ENCODE data around the gene VIPAS39. TPM values are rescaled to one million over a fixed set of nuclear protein-coding genes. Genes with fewer than 3 reads are reported as not detected.

The VIPAS39 gene
- total and polyA plus RNA-seq, 2 donors from 2014 or later, result 14.1 to 16.6 TPM

GRCh38 chr14:77439861-77440260 lies 17.5 kb downstream of the VIPAS39 start:
- intact Hi-C loops (cut with DNase I), result no loop called here
- Histone ChIP-seq H3K9ac (ENCODE audit: low read length in 3 of 3) (no peak overlapping the region), H3K4me1 (ENCODE audit: control insufficient read depth in 2 of 3, insufficient read depth in 2 of 3, low read depth in 1 of 3, low read length in 3 of 3) (no peaks in the 10 kb centered on the region), H3K4me3 (ENCODE audit: low read length in 3 of 3) (no peak overlapping the region), H3K27me3 (ENCODE audit: control insufficient read depth, insufficient read depth, low read length) (no peaks in the 10 kb centered on the region), H3K36me3 (ENCODE audit: control insufficient read depth in 2 of 3, insufficient read depth in 3 of 3, low read length in 3 of 3) (peaks cover 3 to 49% (median 30%) of the 10 kb centered on the region in 3 donors), H3K27ac (ENCODE audit: low read depth in 2 of 2, low read length in 2 of 2) (no peak overlapping the region), H3K9me3 (ENCODE audit: control insufficient read depth in 2 of 3, insufficient read depth in 1 of 3, low read length in 3 of 3) (no peaks in the 10 kb centered on the region)
- FAIRE-seq, result no peak
- TF ChIP-seq CTCF (IDR thresholded peaks at IDR 0.05; ENCODE audit: borderline replicate concordance, extremely low read depth, insufficient read depth), result no peak
- DNase-seq, result no peak

- Histone ChIP-seq H3K4me3 (ENCODE audit: low read length in 3 of 3) (no peak overlapping the region), H3K27ac (ENCODE audit: low read depth in 2 of 2, low read length in 2 of 2) (no peak overlapping the region), H3K36me3 (ENCODE audit: control insufficient read depth in 2 of 3, insufficient read depth in 3 of 3, low read length in 3 of 3) (peaks cover 5 to 51% (median 31%) of the 10 kb centered on the region in 3 donors), H3K27me3 (ENCODE audit: control insufficient read depth, insufficient read depth, low read length) (no peaks in the 10 kb centered on the region), H3K9ac (ENCODE audit: low read length in 3 of 3) (no peak overlapping the region), H3K4me1 (ENCODE audit: control insufficient read depth in 2 of 3, insufficient read depth in 2 of 3, low read depth in 1 of 3, low read length in 3 of 3) (no peaks in the 10 kb centered on the region), H3K9me3 (ENCODE audit: control insufficient read depth in 2 of 3, insufficient read depth in 1 of 3, low read length in 3 of 3) (no peaks in the 10 kb centered on the region)
- no peak for TF ChIP-seq CTCF (IDR thresholded peaks at IDR 0.05; ENCODE audit: borderline replicate concordance, extremely low read depth, insufficient read depth)
- no peak for DNase-seq
- FAIRE-seq, result peak; percentile 19
- intact Hi-C loops (cut with DNase I), result no loop called here
Measured at GRCh38 chr14:77438596-77438995, 18.8 kb downstream of the VIPAS39 start.

- H3K27me3 ChIP-seq (ENCODE audit: control insufficient read depth, insufficient read depth, low read length), result no peaks in the 10 kb centered on the region
- no peaks in the 10 kb centered on the region for H3K4me1 ChIP-seq (ENCODE audit: control insufficient read depth in 2 of 3, insufficient read depth in 2 of 3, low read depth in 1 of 3, low read length in 3 of 3)
- no peak overlapping the region for H3K27ac ChIP-seq (ENCODE audit: low read depth in 2 of 2, low read length in 2 of 2)
- H3K4me3 ChIP-seq (ENCODE audit: low read length in 3 of 3), result no peak overlapping the region
- H3K36me3 ChIP-seq (ENCODE audit: control insufficient read depth in 2 of 3, insufficient read depth in 3 of 3, low read length in 3 of 3), result peaks cover 11 to 38% (median 24%) of the 10 kb centered on the region in 3 donors
- no peaks in the 10 kb centered on the region for H3K9me3 ChIP-seq (ENCODE audit: control insufficient read depth in 2 of 3, insufficient read depth in 1 of 3, low read length in 3 of 3)
- FAIRE-seq, result no peak
- intact Hi-C loops (cut with DNase I), result no loop called here
- no peak for DNase-seq
- no peak overlapping the region for H3K9ac ChIP-seq (ENCODE audit: low read length in 3 of 3)
- no peak for TF ChIP-seq CTCF (IDR thresholded peaks at IDR 0.05; ENCODE audit: borderline replicate concordance, extremely low read depth, insufficient read depth)
Measured at GRCh38 chr14:77436042-77436441, 21.4 kb downstream of the VIPAS39 start.

GRCh38 chr14:77426396-77426795 lies 31.0 kb downstream of the VIPAS39 start:
- Histone ChIP-seq H3K27ac (ENCODE audit: low read depth in 2 of 2, low read length in 2 of 2) (no peak overlapping the region), H3K9me3 (ENCODE audit: control insufficient read depth in 2 of 3, insufficient read depth in 1 of 3, low read length in 3 of 3) (no peaks in the 10 kb centered on the region), H3K4me3 (ENCODE audit: low read length in 3 of 3) (no peak overlapping the region), H3K9ac (ENCODE audit: low read length in 3 of 3) (no peak overlapping the region), H3K27me3 (ENCODE audit: control insufficient read depth, insufficient read depth, low read length) (no peaks in the 10 kb centered on the region), H3K36me3 (ENCODE audit: control insufficient read depth in 2 of 3, insufficient read depth in 3 of 3, low read length in 3 of 3) (peaks cover 10 to 65% (median 52%) of the 10 kb centered on the region in 3 donors), H3K4me1 (ENCODE audit: control insufficient read depth in 2 of 3, insufficient read depth in 2 of 3, low read depth in 1 of 3, low read length in 3 of 3) (no peaks in the 10 kb centered on the region)
- intact Hi-C loops (cut with DNase I), result no loop called here
- TF ChIP-seq CTCF (IDR thresholded peaks at IDR 0.05; ENCODE audit: borderline replicate concordance, extremely low read depth, insufficient read depth), result no peak
- FAIRE-seq (no peak), DNase-seq (no peak)
